RCC 7860 (cell line): ENCODE data around the gene PARL.

Experiments
- DNase-seq: peaks from one replicate; pipeline ENCODE4 v3.0.0-alpha.2; 2015; ENCODE audit warnings: low spot score
- FAIRE-seq: peaks from 2 replicates; lab custom pipeline; 2012; peaks lifted over from hg19 to GRCh38; lab: Jason Lieb, UNC

Gene PARL

DNA sequence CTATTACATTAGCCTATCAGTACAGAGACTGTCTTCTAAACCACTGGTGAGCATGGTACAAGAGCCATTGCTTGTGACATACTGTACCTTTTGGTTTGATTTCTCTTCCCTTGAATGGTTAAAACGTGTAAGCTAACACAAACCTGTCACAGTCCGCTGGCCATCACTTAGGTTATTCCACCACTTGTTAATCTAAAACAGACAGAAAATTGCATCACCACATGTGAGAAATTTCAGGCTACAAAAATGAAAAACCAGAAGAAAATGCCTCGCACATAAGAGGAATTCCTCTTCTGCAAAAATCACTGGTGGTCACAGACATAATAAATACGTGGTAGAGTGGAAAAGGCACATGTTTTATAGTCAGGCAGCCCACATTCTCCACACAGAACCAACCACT, 22.1 kb downstream of the PARL start:
- FAIRE-seq (peak; percentile 92), DNase-seq (peak; percentile 51)

DNA sequence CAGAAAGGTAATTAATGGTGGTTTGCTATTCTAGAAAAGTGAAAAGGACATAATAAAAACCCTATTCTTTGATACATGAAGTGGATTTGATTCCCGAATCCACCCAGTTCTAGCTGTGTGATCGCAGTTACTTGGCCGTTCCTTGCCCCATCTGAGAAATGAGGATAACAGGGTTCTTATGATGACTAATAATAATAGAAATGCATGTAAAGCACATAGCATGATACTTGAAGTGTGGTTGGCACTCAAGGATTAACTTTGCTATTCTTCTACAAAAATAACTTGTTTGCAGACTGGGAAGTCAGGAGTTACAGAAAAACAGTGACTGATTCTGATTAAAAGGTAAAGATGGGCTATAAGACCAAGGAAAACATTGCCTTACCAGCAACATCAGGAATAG, 26.8 kb downstream of the PARL start:
- FAIRE-seq (no peak), DNase-seq (no peak)

DNA sequence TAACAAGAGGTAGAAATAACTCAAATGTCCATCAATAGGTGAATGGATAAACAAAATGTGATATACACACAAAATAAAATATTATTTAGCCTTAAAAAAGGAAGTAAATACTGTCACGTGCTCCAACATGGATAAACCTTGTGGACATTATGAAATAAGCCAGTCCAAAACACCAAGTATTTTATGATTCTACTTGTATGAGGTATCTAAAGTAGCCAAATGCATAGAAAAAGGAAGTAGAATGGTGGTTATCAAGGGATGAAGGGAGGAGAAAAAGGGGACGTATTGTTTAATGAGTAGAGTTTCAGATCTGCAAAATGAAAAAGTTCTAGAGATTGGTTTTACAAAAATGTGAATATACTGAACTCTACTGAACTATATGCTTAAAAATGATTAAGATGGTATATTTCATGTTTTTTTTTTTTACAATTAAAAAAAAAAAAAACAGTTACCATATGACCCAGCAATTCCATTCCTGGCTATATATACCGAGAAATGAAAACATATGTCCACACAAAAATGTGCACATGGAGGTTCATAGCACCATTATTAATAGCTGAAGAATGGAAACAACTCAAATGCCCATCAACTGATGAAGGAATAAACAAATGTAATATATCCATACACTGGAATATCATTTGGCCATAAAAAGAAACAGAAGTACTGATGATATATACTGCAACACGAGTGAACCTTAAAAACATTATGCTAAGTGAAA, 30.2 kb downstream of the PARL start:
- DNase-seq, result no peak
- no peak for FAIRE-seq

DNA sequence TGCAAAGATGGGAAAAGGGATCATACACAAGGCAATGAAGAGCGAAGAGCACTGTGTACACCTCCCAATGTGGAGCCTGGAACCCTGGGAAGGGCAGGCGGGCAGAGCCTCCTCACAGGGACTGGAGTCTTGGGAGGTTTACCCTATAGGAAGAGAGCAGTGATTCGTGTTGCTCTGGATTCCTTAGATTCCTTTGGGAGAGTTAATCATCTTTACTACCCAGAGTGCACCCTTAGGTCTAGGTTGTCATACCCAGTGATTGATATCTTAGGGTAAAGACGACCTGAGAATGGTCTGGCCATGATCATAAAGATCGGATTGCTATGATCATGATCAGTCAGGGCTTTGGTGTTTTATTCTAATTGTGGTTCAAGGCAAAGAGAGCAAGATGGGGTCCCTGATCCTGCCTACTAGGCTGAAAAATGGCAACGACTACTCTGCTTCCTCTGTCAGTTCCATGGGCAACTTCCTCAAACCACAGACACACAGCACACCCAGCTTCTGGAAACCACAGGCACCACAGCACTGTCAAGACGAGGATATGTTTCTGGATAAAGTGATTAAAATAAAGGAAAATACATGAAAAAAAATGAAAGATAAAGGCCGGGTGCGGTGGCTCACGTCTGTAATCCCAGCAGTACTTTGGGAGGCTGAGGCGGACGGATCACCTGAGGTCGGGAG, 38.9 kb downstream of the PARL start:
- DNase-seq, result peak; percentile 83

DNA sequence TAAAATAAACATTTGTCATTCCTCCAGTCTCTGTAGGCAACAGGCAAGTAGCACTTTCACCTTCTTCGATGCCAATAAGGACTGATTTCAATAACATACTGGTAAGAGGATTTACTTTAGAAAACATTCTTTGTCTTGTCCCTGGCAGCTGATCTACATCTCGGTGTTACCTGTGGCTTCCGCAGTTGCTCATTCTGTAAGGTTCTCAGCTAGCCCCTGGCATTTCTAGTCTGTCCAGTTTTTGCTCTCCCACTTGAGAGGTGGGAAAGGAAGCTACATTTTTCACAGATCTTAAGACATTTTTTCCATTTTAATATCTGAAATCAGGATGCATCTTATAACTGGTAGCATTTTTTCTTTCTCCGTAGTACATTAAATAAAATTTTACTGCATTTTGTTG, 39.6 kb downstream of the PARL start:
- FAIRE-seq (no peak), DNase-seq (no peak)

More for the DNA sequence above, 38.9 kb downstream of the PARL start:
- peak; percentile 84 for FAIRE-seq

DNA sequence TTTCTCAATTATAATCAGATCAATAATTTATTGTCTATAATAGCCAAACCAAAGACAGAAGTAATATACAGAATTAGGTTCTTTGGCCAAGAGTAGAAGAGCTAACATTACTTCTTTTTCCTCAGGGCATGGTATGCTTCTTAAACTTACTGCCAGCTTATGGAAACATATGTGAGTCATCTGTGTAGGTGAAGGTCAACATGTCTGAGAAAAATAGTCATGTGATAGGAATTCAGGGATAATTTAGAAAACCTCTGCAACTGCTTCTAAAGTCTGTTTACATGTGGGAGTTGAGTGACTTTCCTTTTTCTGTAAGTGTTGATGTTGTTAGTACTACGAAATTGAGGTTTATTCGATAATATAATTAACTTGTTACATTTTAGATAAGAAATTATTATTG, 40.1 kb downstream of the PARL start:
- FAIRE-seq, result peak; percentile 76
- peak; percentile 61 for DNase-seq

DNA sequence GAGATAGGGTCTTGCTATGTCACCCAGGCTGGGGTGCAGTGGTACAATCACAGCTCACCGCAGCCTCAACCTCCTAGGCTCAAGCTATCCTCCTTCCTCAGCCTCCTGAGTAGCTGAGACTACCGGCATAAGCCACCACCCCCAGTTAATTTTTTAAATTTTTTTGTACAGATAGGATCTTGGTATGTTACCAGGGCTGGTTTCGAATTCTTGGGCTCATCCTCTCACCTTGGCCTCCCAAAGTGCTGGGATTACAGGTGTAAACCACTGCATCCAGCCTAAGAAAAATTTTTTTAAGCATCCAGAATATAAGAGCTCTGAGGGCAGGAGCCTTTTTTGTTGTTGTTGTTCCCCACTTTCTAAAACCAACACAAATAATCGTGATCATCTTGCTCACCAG, 44.9 kb downstream of the PARL start:
- no peak for FAIRE-seq
- DNase-seq, result no peak

DNA sequence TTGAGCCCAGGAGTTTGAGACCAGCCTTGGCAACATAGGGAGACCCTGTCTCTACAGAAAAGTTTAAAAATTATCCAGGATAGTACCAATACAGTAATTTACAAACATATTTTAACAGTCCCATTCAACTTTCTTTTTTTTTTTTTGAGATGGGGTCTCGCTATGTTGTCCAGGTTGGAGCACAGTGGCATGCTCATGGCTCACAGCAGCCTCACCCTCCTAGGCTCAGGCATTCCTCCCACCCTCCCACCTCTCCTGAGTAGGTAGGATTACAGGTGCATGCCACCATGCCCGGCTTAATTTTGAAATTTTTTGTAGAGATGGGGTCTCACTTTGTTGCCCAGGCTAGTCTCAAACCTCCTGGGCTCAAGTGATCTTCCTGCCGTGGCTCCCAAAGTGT, 46.8 kb downstream of the PARL start:
- DNase-seq (no peak), FAIRE-seq (no peak)

DNA sequence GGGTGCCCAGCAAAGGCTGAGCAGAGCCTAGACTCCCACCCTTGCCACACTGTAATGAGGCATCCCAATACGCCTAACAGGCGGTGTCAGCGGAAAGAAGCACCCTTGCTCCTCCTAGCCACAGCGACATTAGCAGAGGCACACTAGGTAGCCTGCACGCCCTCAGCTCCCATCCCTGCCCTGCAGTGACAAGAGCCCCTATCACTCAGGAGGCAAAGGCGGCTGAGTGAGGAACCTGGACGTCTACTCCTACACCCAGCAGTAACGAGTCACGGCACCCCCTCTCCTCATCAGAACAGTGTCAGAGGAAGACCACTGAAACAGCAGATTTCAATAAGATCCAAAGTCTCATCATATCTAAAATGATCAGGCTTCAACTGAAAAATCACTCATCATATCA, 47.3 kb downstream of the PARL start:
- no peak for FAIRE-seq
- no peak for DNase-seq

DNA sequence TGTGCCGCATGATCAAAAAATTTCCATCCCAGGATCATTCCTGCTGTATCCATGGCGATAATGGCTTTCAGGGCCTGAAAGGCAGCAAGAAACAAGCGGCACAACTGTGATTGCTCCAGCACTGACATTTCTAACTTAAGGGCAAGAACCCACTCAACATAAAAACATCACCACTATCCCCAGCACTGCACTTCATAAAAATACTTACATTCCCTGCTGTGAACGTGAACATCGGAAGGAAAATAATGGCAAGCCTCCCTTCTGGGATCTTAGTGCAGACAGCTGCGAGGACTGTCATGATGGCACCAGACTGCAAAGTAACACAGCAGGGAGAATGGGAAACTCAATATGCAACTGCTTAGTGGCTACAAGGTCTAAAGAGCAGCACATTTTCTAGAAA, 51.2 kb downstream of the PARL start:
- no peak for DNase-seq
- FAIRE-seq, result no peak

DNA sequence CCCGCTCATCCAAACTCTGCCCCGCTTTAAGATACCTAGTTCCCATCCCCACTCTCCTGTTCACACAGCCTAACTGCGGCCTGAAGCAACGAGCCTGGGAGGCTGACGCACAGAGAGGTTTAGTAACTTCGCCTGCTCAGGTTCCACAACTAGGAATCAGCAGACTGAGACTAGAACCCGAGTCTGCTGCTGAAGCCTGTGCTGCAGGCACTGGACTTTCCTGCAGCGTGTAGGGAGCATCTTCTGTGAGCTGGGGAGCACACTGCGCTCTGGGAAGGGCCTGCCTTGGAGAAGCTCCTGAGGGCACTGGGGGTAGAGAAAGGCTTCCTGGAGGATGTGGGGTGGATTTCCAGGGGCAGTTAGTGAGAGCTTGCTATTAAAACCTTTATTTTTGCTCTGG, 54.5 kb downstream of the PARL start:
- FAIRE-seq (no peak), DNase-seq (no peak)

DNA sequence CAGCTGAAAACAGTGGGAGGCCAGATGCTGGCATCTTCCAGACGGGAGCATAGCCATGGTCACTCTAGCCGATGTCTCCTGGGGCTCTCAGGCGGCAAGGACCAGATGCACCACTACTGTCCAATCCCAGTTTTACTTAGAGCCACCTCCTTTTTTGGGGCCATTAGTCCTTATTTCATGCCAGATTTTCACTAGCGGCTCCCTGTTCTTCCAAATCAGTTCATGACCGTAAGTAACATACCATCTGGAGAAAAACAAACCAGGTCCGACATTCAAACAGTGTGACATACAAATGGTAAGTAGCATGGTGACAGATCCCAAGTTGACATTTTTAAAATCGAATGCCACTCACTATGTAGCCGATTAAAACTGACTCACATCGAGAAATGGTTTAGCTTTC, 55.2 kb downstream of the PARL start:
- FAIRE-seq, result no peak
- no peak for DNase-seq

DNA sequence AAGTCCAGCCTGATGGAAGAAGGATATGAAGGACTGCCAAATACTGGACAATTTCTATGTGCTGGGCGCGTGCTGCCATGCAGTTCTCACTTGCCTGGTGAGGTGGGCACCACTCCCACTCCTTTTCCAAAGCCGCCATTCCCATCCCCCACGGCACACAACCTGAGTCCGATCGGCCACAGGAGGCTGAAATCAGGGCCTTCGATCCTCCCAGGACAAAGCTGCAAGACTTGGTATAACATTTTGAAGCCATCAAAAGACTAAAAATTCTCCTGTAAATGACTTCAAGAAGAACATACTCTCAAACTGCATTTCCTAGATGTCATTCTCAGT, 56.2 kb downstream of the PARL start:
- no peak for DNase-seq
- no peak for FAIRE-seq

DNA sequence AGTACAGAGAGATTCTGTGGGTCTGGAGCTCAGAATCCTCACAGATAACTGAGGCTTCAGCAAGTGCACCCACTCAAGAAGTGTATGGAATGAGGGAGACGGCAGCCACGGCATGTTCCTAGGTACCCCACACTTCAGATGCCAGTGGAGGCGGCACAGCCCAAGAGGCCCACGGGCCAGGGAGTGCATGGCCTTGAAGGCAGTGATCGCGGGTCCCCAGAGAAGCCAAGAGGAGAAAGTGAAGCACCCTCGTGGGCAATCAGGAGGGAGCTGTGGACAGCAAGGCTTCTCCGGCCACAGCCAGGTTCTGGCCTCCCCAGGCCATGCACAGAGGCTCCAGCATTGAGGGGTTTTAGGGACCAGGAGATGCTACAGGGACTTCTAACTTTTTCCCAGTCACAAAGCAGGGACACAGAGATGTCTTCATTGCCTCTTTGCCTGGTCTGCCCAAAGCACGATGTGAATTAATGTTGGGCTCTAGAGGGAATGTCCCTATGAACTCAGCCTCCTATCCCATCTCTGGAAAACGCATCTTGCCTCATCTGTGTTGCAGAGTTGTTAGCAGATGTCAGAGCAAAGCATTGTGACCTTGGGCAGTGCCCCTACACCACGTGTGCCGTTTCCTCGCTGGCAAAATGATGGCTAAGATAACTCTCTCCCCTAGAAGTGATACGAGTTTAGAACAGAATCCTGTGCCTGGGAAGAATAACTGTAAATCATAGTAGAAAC, 56.7 kb downstream of the PARL start:
- DNase-seq (no peak), FAIRE-seq (no peak)

DNA sequence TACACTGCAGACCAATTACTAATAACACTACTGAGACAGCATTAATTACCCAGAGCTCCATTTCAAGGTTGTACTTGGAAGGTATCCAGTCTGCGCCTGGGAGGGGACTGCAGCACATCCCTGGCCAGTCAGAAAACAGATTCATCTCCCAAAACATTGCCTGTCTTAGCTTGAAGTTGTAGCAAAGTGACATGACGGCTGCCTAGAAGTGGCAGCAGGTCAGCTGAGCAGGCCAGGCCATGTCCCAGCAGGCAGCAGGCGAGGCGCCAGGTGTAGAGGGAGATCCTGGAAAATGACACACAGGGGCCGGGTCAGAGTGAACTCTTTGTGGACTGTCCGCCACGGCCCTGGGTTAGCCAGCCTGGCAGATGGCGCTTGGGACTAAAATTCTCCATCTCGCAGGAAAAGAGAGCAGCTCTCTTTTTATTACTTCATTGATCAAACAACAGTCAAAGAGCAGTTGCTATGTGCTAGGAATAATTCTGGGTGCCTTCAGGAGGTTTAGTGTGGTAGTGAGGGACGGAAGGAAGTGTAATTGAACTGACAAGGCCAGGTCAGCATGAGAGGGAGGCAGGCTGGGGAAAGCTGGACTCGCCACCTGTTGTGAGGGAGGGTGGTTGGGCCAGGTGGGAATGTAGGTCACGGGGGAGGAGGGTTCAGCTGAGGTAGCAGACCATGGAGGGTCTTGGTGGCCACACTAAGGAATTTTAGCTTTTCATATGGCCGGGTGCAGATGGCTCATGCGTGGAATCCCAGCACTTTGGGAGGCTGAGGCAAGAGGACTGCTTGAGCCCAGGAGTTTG, 58.0 kb downstream of the PARL start:
- DNase-seq, result no peak
- FAIRE-seq, result no peak

DNA sequence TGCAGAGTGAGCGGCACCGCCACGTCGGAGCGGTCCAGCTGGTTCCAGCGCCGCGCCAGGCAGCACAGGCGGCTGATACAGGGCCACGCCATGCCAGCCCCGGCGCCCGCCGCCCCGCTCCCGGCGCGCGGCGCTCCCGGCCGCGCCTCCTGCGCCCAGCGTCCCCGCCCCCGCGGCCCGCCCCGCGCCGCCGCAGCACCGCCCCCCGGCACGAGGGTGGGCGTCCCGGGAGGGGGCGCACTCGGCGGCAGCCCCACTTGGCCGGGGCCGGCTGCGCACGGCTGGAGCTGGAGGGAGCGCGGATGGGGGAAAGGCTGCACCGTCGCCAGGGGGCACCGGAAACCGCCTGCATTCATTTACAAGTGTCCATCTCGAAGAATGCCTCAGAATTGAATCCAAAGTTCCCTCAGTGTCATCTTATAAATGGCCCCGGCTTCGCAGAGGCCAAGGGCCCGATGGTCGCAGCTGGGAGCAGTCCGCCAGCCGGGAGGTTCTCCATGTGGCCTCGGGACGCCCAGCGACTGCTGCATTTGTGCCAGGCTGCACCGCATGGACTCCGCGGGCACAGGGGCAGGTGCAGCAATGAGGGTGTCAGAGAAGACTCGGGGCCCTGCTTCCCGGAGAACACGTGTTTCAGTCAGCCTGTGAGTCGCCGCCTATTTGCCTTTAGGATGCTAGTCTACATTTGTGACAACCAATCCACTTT, 59.1 kb downstream of the PARL start, which contains the start of gene MAP6D1:
Gene MAP6D1 (minus strand): TSS at position 122 of the 706 bp plus-strand sequence. CDS start 30 bp downstream, at position 92.
- no peak for FAIRE-seq
- DNase-seq, result no peak

DNA sequence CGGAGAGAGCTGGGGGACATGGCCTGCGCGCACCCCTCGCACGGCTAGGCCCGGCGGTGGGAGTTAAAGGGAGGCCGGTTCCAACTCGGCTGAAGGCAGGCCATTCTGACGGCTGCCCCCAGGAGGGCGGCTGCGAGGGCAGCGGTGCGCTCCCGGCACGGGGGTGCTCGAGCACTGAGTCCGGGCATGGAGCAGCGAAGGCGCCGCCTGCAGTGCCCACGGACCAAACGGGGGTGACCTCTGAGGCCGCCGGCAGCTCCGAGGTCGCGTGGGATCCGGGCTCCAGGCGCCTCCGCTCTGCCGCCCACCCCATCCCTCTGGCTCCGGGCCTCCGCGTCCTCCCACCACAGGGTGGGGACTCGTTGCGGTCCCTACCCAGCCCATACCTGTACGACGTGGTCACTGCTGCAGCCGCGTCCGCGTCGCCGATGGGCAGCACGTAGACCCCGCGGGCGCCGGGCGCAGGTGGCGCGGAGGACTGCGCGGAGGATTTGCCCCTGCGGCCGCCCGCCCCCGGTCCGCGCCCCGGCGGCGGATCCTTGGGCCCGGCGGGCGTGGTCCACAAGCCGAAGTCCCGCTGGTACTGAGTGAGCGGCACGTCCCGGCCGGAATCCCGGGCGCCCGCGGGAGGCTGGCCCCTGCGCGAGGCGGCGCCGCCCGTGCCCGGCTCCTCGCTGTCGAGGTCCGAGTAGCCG, 59.8 kb downstream of the PARL start:
- DNase-seq (no peak), FAIRE-seq (no peak)

DNA sequence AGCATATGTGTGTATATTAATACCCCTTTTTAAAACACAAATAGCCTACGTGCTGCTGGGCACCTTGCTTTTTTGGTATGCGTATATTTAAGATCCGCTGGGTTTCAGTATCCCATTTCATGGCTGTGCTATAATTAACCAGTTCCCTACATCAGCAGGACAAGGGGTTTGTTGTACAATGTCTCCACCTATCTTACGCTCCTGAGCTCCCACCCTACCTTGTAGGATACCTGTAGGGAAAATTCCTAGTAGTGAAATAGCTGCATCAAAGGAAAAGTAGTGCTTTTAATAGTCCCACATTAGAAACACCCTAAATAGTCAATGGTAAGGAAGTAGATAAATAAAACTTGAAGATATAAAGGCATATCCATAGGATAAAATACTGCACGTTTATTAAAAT, 60.7 kb downstream of the PARL start:
- FAIRE-seq (no peak), DNase-seq (no peak)

DNA sequence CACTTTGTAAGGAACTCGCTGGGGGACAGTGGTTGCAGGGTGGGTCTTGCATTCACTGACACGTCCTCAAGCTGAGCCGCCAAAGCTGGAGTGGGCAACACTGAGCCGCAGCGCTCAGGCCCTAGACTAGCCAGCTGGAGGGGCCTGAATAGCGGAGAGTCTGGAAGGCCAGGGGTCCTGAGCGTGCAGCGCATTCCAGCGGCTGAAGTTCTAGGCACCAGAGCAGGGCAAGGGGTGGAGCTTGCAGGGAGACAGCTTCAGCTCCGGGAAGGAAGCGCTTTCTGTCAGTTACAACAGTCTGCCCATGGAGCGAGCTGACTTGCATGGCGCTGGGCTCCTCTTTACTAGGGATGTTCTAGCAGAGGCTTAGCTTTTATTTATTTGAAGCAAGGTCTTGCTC, 62.0 kb downstream of the PARL start:
- DNase-seq (no peak), FAIRE-seq (no peak)

DNA sequence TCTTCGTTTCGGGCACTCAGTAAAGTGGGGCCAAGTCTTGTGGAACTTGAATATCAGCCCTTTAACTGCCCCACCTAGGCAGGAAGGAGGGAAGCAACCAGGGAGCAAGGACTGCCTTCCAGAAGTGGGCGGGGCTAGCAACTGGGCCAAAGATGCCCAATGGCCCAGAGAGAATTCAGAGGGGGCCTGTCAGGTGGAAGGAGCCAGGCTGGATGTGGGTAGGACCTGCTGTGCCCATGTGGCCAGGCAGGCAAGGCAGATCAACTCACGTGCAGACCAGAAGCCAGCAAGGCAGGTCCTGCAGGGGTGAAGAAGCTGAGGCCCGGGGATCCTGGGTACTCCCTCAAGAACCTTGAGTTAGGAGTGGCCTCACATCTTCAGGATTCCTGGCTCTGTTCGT, 64.8 kb downstream of the PARL start:
- no peak for FAIRE-seq

More for the DNA sequence above, 64.8 kb downstream of the PARL start:
- DNase-seq, result no peak
